GM10266 (cell line): ENCODE data around the gene TSHZ2.

Source experiments
- DNase-seq: peaks from one replicate; pipeline ENCODE4 v3.0.0; 2012; ENCODE audit errors: extremely low spot score
- CTCF ChIP-seq: IDR thresholded peaks from 2 replicates; pipeline ENCODE4 v1.5.1; 2012; ENCODE audit warnings: mild to moderate bottlenecking, low read depth; ENCODE audit not compliant: control insufficient read depth, insufficient read depth; ENCODE audit errors: missing control alignments

Gene TSHZ2

GRCh38 chr20:53045941-53046340 is 73.8 kb downstream of the TSHZ2 start:
- TF ChIP-seq CTCF, result no peak
- DNase-seq, result no peak

GRCh38 chr20:53047203-53047602 is 75.0 kb downstream of the TSHZ2 start:
- DNase-seq, result no peak
- no peak for TF ChIP-seq CTCF

- no peak for TF ChIP-seq CTCF
Observed at GRCh38 chr20:53048387-53048786, 76.2 kb downstream of the TSHZ2 start.

GRCh38 chr20:53050338-53050737 is 78.2 kb downstream of the TSHZ2 start:
- TF ChIP-seq CTCF, result no peak
- DNase-seq, result no peak

More at GRCh38 chr20:53048387-53048786, 76.2 kb downstream of the TSHZ2 start:
- DNase-seq, result no peak

- no peak for DNase-seq
Observed at GRCh38 chr20:53052380-53052779, 80.2 kb downstream of the TSHZ2 start.

GRCh38 chr20:53053595-53053994 is 81.4 kb downstream of the TSHZ2 start:
- DNase-seq, result no peak
- no peak for TF ChIP-seq CTCF

More at GRCh38 chr20:53052380-53052779, 80.2 kb downstream of the TSHZ2 start:
- no peak for TF ChIP-seq CTCF

- no peak for DNase-seq
- no peak for TF ChIP-seq CTCF
Observed at GRCh38 chr20:53055367-53056067, 83.4 kb downstream of the TSHZ2 start.
